BJ (cell line): ENCODE measurements around the gene RPS17. TPM values are rescaled to one million over a fixed set of nuclear protein-coding genes. Genes with fewer than 3 reads are reported as not detected.

Source experiments
- CTCF ChIA-PET: fragments of 350-600 bp; formaldehyde crosslinking; extraction: SDS; loops from one replicate; lab custom pipeline; 2021; ENCODE audit warnings: antibody characterized with exemption, inconsistent platforms; lab: Yijun Ruan, JAX
- POLR2A ChIA-PET: fragments of 300-600 bp; sonication (Branson Sonifier 250); formaldehyde crosslinking; extraction: SDS; loops from one replicate; lab custom pipeline; 2021; ENCODE audit warnings: antibody characterized with exemption; lab: Charles Lee
- DNase-seq: peaks from one replicate; pipeline ENCODE4 v3.0.0-alpha.2; 2011; ENCODE audit warnings: low read depth
- H3K27me3 ChIP-seq: 2 replicates; pipeline ENCODE4 v1.6.0; 2011; ENCODE audit warnings: low read length; ENCODE audit not compliant: control insufficient read depth, insufficient read depth
- H3K36me3 ChIP-seq: 2 replicates; pipeline ENCODE4 v1.5.1; 2011; ENCODE audit warnings: low read length; ENCODE audit not compliant: control insufficient read depth, insufficient read depth
- H3K4me3 ChIP-seq: 2 replicates; pipeline ENCODE4 v1.5.1; 2011; ENCODE audit warnings: low read depth, mild to moderate bottlenecking, control low read depth, low read length
- polyA plus RNA-seq: library from polyadenylated mRNA; depleted of rRNA; stranded (reverse); fragments of >200 nt; gene quantifications from 2 replicates; pipeline ENCODE4 v1.2.3, GENCODE V29; 2011
- TF ChIP-seq, protein P1 (sequence below): IDR thresholded peaks from 2 replicates; pipeline ENCODE4 v1.5.1; 2011; ENCODE audit warnings: low read depth, mild to moderate bottlenecking, control low read depth, inconsistent platforms, low read length, moderate library complexity; ENCODE audit not compliant: insufficient read depth

Gene RPS17
- polyA plus RNA-seq, 1 experiment, result 3,235 TPM

- no peak overlapping the region for H3K4me3 ChIP-seq
- CTCF ChIA-PET, result no interaction called here
- H3K36me3 ChIP-seq, result peaks cover 15% of the 10 kb centered on the region
- TF ChIP-seq, protein P1, sequence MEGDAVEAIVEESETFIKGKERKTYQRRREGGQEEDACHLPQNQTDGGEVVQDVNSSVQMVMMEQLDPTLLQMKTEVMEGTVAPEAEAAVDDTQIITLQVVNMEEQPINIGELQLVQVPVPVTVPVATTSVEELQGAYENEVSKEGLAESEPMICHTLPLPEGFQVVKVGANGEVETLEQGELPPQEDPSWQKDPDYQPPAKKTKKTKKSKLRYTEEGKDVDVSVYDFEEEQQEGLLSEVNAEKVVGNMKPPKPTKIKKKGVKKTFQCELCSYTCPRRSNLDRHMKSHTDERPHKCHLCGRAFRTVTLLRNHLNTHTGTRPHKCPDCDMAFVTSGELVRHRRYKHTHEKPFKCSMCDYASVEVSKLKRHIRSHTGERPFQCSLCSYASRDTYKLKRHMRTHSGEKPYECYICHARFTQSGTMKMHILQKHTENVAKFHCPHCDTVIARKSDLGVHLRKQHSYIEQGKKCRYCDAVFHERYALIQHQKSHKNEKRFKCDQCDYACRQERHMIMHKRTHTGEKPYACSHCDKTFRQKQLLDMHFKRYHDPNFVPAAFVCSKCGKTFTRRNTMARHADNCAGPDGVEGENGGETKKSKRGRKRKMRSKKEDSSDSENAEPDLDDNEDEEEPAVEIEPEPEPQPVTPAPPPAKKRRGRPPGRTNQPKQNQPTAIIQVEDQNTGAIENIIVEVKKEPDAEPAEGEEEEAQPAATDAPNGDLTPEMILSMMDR, result no peak
- POLR2A ChIA-PET, result interaction anchor here (0.6 kb wide), 1 partner anchor 438 kb away, joined by 4 read pairs; no protein-coding TSS in a partner anchor
- DNase-seq, result no peak
- no peaks in the 10 kb centered on the region for H3K27me3 ChIP-seq
Measured at GRCh38 chr15:82532991-82533481, 7.2 kb downstream of the RPS17 start.

DNA sequence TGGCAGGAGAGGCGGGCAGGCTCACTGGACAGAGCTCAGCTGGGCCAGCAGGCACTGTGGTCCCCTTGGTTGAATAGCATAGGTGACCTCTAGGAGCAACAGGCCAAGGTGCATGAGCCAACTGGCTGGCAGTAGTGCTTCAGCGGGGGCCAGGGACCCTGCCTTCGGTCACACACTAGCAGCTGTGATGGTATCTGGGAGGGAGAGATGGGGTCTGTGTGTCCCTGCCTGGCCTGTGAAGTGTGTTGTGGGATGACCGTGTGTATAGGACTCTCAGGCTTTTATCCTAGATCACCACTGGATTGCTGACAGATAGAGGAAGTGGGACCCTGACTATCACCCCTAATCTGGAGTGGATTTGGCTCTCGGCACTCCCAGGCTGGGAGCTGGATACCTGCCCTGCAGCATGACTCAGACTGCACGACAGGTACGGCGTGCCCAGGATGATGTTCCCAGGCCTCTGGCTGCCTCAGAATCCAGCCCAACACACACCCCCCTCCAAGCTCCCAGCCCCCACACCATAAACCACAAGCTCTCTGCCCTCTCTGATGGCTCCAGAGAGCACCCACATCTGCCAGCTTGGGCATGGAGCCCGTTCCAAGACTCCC lies 7.8 kb downstream of the RPS17 start:
- CTCF ChIA-PET, result interaction anchor here (2.2 to 2.4 kb wide), 2 partner anchors 8 to 11 kb away, joined by 12 to 25 read pairs; partner anchors contain the start of gene RPS17
- TF ChIP-seq, protein P1, result no peak
- H3K36me3 ChIP-seq, result peaks cover 11% of the 10 kb centered on the region
- DNase-seq, result no peak
- H3K4me3 ChIP-seq, result no peak overlapping the region
- no peaks in the 10 kb centered on the region for H3K27me3 ChIP-seq
- POLR2A ChIA-PET, result interaction anchor here (0.6 kb wide), 1 partner anchor 437 kb away, joined by 4 read pairs; no protein-coding TSS in a partner anchor

DNA sequence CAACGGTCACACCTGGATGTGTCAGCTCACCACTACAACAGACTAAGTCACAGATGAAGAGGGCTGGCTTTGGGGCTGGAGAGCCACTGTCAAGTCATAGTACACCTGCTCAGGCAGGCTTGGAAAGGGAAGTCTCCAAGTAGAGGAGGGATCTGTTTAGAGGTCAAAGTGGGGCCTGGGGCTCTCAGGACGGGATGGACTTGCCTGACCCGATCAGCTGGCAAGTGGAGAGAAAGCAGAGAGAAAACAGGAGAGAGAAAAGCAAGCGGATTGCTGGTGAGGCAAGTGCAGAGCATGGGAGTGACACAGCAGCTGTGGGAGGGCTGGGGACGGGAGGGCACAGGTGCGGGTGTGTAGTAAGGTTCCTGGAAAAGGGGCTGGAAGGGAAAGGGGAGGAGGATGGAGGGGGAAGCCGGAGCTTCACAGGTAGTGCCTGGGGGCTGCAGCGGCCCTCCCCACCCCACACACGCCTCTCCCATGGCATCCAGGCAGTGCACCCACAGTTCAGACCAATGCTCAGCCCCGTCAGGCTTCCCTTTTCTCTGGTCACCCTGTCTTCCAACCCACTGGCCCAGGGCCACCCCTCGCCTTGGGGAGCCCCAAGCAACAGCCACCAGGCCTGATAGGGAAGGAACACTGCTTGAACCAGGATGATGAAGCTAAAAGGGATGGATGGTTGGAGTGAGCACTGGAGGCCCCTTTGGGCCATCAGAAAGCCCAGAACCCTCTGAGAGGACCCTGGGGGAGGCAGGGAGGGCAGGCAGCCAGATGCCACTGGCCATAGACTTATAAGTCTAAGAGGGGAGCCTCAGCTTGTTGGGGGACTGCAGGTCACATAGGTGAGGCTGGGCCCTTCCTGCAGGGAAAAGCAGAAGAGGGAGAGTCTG lies 8.5 kb downstream of the RPS17 start:
- POLR2A ChIA-PET, result no interaction called here
- no peak for DNase-seq
- Histone ChIP-seq H3K27me3 (no peaks in the 10 kb centered on the region), H3K4me3 (no peak overlapping the region), H3K36me3 (peaks cover 5% of the 10 kb centered on the region)
- CTCF ChIA-PET, result interaction anchor here (0.9 to 2.4 kb wide), 9 partner anchors 9 to 479 kb away, joined by 3 to 25 read pairs (median 5); partner anchors contain the start of genes C15orf40 and RPS17
- TF ChIP-seq, protein P1, result no peak

- DNase-seq, result no peak
- Histone ChIP-seq H3K4me3 (no peak overlapping the region), H3K36me3 (peaks cover under 1% of the 10 kb centered on the region), H3K27me3 (no peaks in the 10 kb centered on the region)
- ChIA-PET CTCF (interaction anchor here (0.6 to 2.4 kb wide), 16 partner anchors 9 to 480 kb away, joined by 3 to 25 read pairs (median 3); partner anchors contain the start of genes C15orf40, RAMAC and RPS17), POLR2A (interaction anchor here (0.6 kb wide), 1 partner anchor 10 kb away, joined by 3 read pairs; the partner anchor contains the start of gene RPS17)
- TF ChIP-seq, protein P1, result peak; percentile 84
Measured at GRCh38 chr15:82530606-82531379, 9.5 kb downstream of the RPS17 start.
